C4-2B (cell line): ENCODE data around the gene CAPG.
A peak's percentile ranks its signal among the peaks of the same experiment; 100 is the strongest.
"Not testable (repeated sequence)": the region's sequence is repeated elsewhere in the genome, so short reads cannot be mapped to it uniquely, and the experiment has no call there.

Experiments
- H3K27ac ChIP-seq: fragments of 450-650 bp; 2 replicates; pipeline ENCODE4 v1.5.1; 2017
- ZFX ChIP-seq: fragments of 450-650 bp; IDR thresholded peaks from 2 replicates; pipeline ENCODE4 v1.6.1; 2017
- TF ChIP-seq, protein P1 (sequence below): fragments of 450-650 bp; conservative IDR thresholded peaks from 2 replicates; pipeline ENCODE4 v1.5.1; 2017; ENCODE audit warnings: mild to moderate bottlenecking

Gene CAPG

GRCh38 chr2:85445316-85446295, 35.4 kb upstream of the CAPG start:
- peak overlapping the region; percentile 20 for H3K27ac ChIP-seq
- no peak for TF ChIP-seq ZFX
- TF ChIP-seq, protein P1, sequence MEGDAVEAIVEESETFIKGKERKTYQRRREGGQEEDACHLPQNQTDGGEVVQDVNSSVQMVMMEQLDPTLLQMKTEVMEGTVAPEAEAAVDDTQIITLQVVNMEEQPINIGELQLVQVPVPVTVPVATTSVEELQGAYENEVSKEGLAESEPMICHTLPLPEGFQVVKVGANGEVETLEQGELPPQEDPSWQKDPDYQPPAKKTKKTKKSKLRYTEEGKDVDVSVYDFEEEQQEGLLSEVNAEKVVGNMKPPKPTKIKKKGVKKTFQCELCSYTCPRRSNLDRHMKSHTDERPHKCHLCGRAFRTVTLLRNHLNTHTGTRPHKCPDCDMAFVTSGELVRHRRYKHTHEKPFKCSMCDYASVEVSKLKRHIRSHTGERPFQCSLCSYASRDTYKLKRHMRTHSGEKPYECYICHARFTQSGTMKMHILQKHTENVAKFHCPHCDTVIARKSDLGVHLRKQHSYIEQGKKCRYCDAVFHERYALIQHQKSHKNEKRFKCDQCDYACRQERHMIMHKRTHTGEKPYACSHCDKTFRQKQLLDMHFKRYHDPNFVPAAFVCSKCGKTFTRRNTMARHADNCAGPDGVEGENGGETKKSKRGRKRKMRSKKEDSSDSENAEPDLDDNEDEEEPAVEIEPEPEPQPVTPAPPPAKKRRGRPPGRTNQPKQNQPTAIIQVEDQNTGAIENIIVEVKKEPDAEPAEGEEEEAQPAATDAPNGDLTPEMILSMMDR, result no peak

DNA sequence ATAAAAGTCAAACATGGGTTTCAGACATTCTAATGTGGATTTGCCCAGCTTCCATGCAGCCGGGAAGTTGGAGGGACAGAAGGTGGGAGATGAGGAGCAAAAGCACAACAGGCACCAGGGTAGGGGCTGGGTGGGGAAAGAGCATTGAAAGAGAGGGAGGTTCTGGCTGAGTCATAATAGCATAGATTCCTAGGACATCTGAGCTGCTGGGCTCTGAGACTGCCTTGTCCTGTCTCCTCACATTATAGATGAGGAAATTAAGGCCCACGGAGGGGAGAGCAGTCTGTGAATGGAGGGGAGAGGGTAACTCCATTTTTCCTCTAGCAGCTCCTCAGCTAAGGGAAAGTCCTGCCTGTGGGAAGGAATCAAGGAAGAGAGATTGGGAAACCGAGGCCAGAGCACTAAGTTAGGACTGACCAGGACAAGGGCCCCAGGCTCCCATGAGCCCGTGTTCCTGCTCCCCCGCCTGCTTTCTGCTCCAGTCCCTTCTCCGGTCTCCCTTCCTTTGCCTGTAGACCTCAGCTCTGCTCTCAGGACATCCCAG, 34.5 kb upstream of the CAPG start:
- no peak for TF ChIP-seq ZFX
- TF ChIP-seq, protein P1, result no peak
- 0 out of 2 replicates have a peak overlapping the region, but pooled peaks have one; percentile 20 for H3K27ac ChIP-seq

DNA sequence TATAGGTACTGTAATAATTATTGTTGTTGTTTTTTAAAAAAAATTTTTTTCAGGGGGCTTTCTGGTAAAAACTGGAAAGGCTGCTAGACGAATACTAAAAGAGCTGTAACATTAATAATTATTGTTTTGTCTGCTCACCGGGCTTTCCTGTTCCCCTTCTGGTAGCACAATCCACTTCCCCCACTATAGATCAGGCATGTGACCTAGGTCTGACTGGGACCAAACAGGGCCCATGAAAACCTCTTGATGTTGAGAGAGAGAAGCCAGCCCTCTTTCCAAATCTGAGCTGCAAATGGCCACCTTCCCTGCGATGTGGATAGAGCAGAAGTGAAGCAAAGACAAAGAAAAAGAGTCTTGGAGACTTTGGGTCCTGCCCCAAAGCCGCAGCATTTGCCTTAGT, 31.7 kb upstream of the CAPG start:
- H3K27ac ChIP-seq, result no peak overlapping the region
- TF ChIP-seq, protein P1, result no peak
- TF ChIP-seq ZFX, result no peak

GRCh38 chr2:85440729-85441128, 30.6 kb upstream of the CAPG start:
- no peak overlapping the region for H3K27ac ChIP-seq
- TF ChIP-seq ZFX, result no peak
- TF ChIP-seq, protein P1, result no peak

DNA sequence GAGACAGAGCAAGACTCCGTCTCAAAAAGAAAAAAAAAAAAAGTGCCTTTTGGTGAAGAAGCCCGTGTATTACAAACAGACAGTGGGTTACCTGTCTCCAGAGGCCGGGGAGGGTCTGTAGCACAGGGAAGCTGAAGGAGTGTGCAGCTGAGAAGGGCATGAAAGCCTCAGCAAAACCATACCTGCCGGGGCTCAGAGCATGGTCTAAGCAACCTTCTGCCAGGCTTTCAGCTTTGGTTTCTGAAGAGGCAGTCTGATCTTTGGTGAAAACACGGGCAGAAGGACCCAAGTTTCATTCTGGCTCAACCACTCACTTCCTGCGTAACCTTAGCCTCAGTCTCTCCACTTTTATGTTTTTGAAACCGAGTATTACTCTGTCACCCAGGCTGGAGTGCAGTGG, 29.8 kb upstream of the CAPG start:
- H3K27ac ChIP-seq, result no peak overlapping the region
- no peak for TF ChIP-seq ZFX
- TF ChIP-seq, protein P1, result no peak

GRCh38 chr2:85439569-85439968, 29.4 kb upstream of the CAPG start:
- H3K27ac ChIP-seq, result not testable (repeated sequence)

- TF ChIP-seq ZFX, result no peak
- TF ChIP-seq, protein P1, result no peak
- no peak overlapping the region for H3K27ac ChIP-seq
Observed at GRCh38 chr2:85439025-85439472, 28.9 kb upstream of the CAPG start.
